ENCODE measurements around the gene STRIP1. TPM values are rescaled to one million over a fixed set of nuclear protein-coding genes. Genes with fewer than 3 reads are reported as not detected.

Gene STRIP1
- total RNA-seq, 1 donor = 52.2 TPM

DNA sequence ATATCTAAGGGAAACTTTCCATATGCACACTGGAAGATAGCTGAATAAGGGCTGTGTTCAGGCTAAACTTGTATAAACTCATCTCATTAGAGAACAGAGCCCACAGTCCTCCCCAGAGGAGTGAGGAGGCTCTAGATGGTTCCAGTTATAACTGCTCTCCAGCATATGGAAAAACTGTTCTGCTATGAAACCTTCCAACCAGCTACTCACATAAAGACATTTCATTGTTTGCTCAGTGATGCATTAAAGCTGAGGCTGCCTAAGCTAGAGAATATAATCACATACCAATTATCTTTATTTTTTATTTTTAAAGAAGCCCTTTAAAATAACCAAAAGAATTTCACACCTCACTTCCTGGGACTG lies 36.6 kb upstream of the STRIP1 start:
- DNase-seq (ENCODE audit: low read depth) = no peak
- TF ChIP-seq, protein P1, sequence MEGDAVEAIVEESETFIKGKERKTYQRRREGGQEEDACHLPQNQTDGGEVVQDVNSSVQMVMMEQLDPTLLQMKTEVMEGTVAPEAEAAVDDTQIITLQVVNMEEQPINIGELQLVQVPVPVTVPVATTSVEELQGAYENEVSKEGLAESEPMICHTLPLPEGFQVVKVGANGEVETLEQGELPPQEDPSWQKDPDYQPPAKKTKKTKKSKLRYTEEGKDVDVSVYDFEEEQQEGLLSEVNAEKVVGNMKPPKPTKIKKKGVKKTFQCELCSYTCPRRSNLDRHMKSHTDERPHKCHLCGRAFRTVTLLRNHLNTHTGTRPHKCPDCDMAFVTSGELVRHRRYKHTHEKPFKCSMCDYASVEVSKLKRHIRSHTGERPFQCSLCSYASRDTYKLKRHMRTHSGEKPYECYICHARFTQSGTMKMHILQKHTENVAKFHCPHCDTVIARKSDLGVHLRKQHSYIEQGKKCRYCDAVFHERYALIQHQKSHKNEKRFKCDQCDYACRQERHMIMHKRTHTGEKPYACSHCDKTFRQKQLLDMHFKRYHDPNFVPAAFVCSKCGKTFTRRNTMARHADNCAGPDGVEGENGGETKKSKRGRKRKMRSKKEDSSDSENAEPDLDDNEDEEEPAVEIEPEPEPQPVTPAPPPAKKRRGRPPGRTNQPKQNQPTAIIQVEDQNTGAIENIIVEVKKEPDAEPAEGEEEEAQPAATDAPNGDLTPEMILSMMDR (IDR thresholded peaks at IDR 0.05; ENCODE audit: insufficient read depth, low read depth, low read length) = no peak
- H3K4me3 ChIP-seq (ENCODE audit: low read depth, low read length) = no peak overlapping the region

- TF ChIP-seq, protein P1 (IDR thresholded peaks at IDR 0.05; ENCODE audit: insufficient read depth, low read depth, low read length) = no peak
- no peak overlapping the region for H3K4me3 ChIP-seq (ENCODE audit: low read depth, low read length)
- no peak for DNase-seq (ENCODE audit: low read depth)
Measured at GRCh38 chr1:110002695-110003094, 31.7 kb upstream of the STRIP1 start.

GRCh38 chr1:110003747-110004428 lies 30.5 kb upstream of the STRIP1 start:
- TF ChIP-seq, protein P1 (IDR thresholded peaks at IDR 0.05; ENCODE audit: insufficient read depth, low read depth, low read length) = no peak
- H3K4me3 ChIP-seq (ENCODE audit: low read depth, low read length) = peak overlapping the region; percentile 49
- DNase-seq (ENCODE audit: low read depth) = peak; percentile 99

GRCh38 chr1:110004583-110004982 lies 29.8 kb upstream of the STRIP1 start:
- peak overlapping the region; percentile 49 for H3K4me3 ChIP-seq (ENCODE audit: low read depth, low read length)
- TF ChIP-seq, protein P1 (IDR thresholded peaks at IDR 0.05; ENCODE audit: insufficient read depth, low read depth, low read length) = no peak
- no peak for DNase-seq (ENCODE audit: low read depth)

- TF ChIP-seq, protein P1 (IDR thresholded peaks at IDR 0.05; ENCODE audit: insufficient read depth, low read depth, low read length) = no peak
- no peak overlapping the region for H3K4me3 ChIP-seq (ENCODE audit: low read depth, low read length)
- peak; percentile 60 for DNase-seq (ENCODE audit: low read depth)
Measured at GRCh38 chr1:110005971-110006370, 28.5 kb upstream of the STRIP1 start.

DNA sequence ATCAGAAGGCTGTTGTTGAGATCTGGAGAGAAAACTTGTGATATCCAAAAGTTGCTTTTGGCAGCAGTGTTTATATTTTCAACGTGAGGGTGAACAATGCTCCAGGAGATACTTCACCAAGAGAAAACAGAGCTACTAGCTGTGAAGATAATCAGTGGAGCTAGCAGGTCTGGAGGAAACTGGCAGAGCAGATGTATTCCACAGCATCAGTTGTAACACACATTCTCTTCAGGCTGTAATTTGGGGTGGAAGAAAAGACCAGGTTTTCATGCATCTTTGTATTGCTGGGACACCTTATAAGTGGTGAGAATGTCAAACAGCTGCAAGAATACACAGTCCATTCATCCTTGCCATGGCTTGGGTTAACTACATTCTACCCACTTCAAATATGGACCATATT lies 27.9 kb upstream of the STRIP1 start:
- no peak for DNase-seq (ENCODE audit: low read depth)
- TF ChIP-seq, protein P1 (IDR thresholded peaks at IDR 0.05; ENCODE audit: insufficient read depth, low read depth, low read length) = no peak
- no peak overlapping the region for H3K4me3 ChIP-seq (ENCODE audit: low read depth, low read length)

Measured in fibroblast of villous mesenchyme (primary cell).